Heart left ventricle (tissue), 16 donors: ENCODE results near the gene GPR78. TPM values are rescaled to one million over a fixed set of nuclear protein-coding genes. Genes with fewer than 3 reads are reported as not detected.

Experiments
- ATAC-seq, 4 donors: fragments of 200-7000 bp; cut with Tn5 transposase; one replicate each; pipeline ENCODE4 v1.9.1; 2020 to 2022; ENCODE audit warnings: moderate library complexity in 4 of 4, mild to moderate bottlenecking in 3 of 4, moderate number of reproducible peaks in 1 of 4
- DNase-seq, 5 donors: peaks; one replicate each; pipeline ENCODE4 v3.0.0-alpha.2; 2020
- H3K27ac ChIP-seq, 12 donors: fragments of 200-600 bp; sonication (generic) in 4 of 12; one replicate each; pipeline versions ENCODE4 v1.5.0 to v1.8.0; 2016 to 2022; ENCODE audit warnings: mild to moderate bottlenecking in 2 of 12
- H3K27me3 ChIP-seq, 9 donors: fragments of 200-600 bp; sonication (generic) in 2 of 9; one replicate each; pipeline versions ENCODE4 v1.5.1 to v1.8.0; 2016 to 2022; ENCODE audit warnings: mild to moderate bottlenecking in 3 of 9
- H3K36me3 ChIP-seq, 9 donors: fragments of 200-600 bp; sonication (generic) in 2 of 9; one replicate each; pipeline versions ENCODE4 v1.5.0 to v1.8.0; 2018 to 2022; ENCODE audit warnings: mild to moderate bottlenecking in 2 of 9
- H3K4me1 ChIP-seq, 12 donors: fragments of 200-600 bp; sonication (generic) in 4 of 12; one replicate each; pipeline versions ENCODE4 v1.5.0 to v1.8.0; 2016 to 2022; ENCODE audit warnings: mild to moderate bottlenecking in 3 of 12
- H3K4me3 ChIP-seq, 12 donors: fragments of 200-600 bp; sonication (generic) in 4 of 12; one replicate each; pipeline versions ENCODE4 v1.5.0 to v1.8.0; 2017 to 2022; ENCODE audit warnings: mild to moderate bottlenecking in 9 of 12, moderate library complexity in 4 of 12
- H3K9me3 ChIP-seq, 12 donors: fragments of 200-600 bp; sonication (generic) in 4 of 12; one replicate each; pipeline versions ENCODE4 v1.5.0 to v1.8.0; 2016 to 2022; ENCODE audit warnings: mild to moderate bottlenecking in 1 of 12
- CTCF ChIP-seq, 12 donors: fragments of 200-600 bp; sonication (generic) in 4 of 12; IDR thresholded peaks; one replicate each; pipeline versions ENCODE4 v1.5.0 to v1.8.0; 2018 to 2022; ENCODE audit warnings: antibody characterized with exemption in 12 of 12, mild to moderate bottlenecking in 5 of 12
- POLR2A ChIP-seq, 2 donors: fragments of 450-650 bp; IDR thresholded peaks; one replicate each; pipeline ENCODE4 v1.6.1; 2017; ENCODE audit warnings: antibody characterized with exemption in 2 of 2, mild to moderate bottlenecking in 2 of 2, moderate library complexity in 2 of 2
- WGBS, 4 donors: extraction: QIAGEN DNeasy Blood & Tissue Kit in 2 of 4; methylation state at CpG; one replicate each; pipeline versions ENCODE4 v1.1.5 to v1.1.7; 2013 to 2018; 5-methylcytosine and 5-hydroxymethylcytosine counted together
- intact Hi-C, 10 donors: fragments of 100-400 bp; cut with DNase I; formaldehyde crosslinking; loops; one replicate each; pipeline versions ENCODE4 v1.11.1 to v1.14.2; 2022
- polyA plus RNA-seq, 2 donors: library from polyadenylated mRNA; stranded (reverse); fragments of 200-250 nt; gene quantifications; one replicate each; pipeline ENCODE4 v1.2.3, GENCODE V29; 2013
- total RNA-seq, 9 donors: library from RNA; depleted of rRNA in 2 of 9; stranded (reverse); fragments of >200 nt in 2 of 9; fragmentation: NEBNext Ultra II Directional in 3 of 9; extraction: Animal tissue kit (Norgen Biotek cat#: 25700) in 3 of 9; gene quantifications; one replicate each; pipeline versions ENCODE4 v1.1.0 to v1.2.4, GENCODE V29; 2016 to 2023
- donor health status: ischemic (EF 13 %, LVEDD 7.1; RV severe dilation, severe dysfunction).
- donor health status: healthy with polysubstance abuse.
- donor health status: DM: no; HTN: yes; CAD: no.
- donor health status: DM: no; HTN: no; CAD: no.
- donor health status: ischemic (EF 25% LVEDD 6.9; RV normal size, moderate dysfunction).
- donor health status: ischemic (EF 25% LVEDD 5.7; RV mildly dilated, moderate dysfunction).
- donor health status: healthy.
- donor health status: DM: yes; HTN: yes; CAD: no.
- donor health status: ischemic (EF 35%, LVEDD 5.7; RV mildly dilated, moderate dysfunction).
- donor health status: nonischemic (EF 11% LVEDD 7.7; RV severe dilation, severe dysfunction).
- donor health status: DM: yes; HTN: yes; CAD: no.
- donor health status: PGD.
- donor health status: ischemic (EF 29% LVEDD 5.4; RV normal size, mild dysfunction).
- donor health status: nonischemic (EF 23%, LVEDD 6.1; RV moderate dilation, normal function).

The GPR78 gene
- total and polyA plus RNA-seq, 11 donors: 0.11 TPM; not detected in 10

GRCh38 chr4:8546766-8547107 lies 33.5 kb upstream of the GPR78 start:
- WGBS, 4 donors: 55 to 74% (median 63%) methylated on average over 8 of the region's 8 CpGs
- DNase-seq (peak in 1 of 5 donors; percentile 23), ATAC-seq (no peak)

GRCh38 chr4:8547108-8547911 lies 32.9 kb upstream of the GPR78 start:
- intact Hi-C loops: loop anchor here in 1 of 10 donors (5.0 kb wide), 1 partner anchor 80 kb away; no protein-coding TSS in a partner anchor
- peaks cover 0 to 5% (median 0%) of the 10 kb centered on the region in 9 donors for H3K27me3 ChIP-seq
- WGBS, 4 donors: 61 to 68% (median 65%) methylated on average over 16 of the region's 16 CpGs
- H3K4me1 ChIP-seq: no peaks in the 10 kb centered on the region
- no peak overlapping the region for H3K27ac ChIP-seq
- H3K9me3 ChIP-seq: no peaks in the 10 kb centered on the region
- peak in 1 of 5 donors; percentile 16 for DNase-seq
- no peak overlapping the region for H3K4me3 ChIP-seq
- no peak for TF ChIP-seq POLR2A (IDR thresholded peaks at IDR 0.05)
- TF ChIP-seq CTCF (IDR thresholded peaks at IDR 0.05): peak in 7 of 12 donors; percentile 6 to 33 (median 21)
- ATAC-seq: no peak
- H3K36me3 ChIP-seq: no peaks in the 10 kb centered on the region

More at GRCh38 chr4:8546766-8547107, 33.5 kb upstream of the GPR78 start:
- Histone ChIP-seq H3K4me3 (no peak overlapping the region), H3K27me3 (peaks cover 0 to 5% (median 0%) of the 10 kb centered on the region in 9 donors), H3K36me3 (no peaks in the 10 kb centered on the region), H3K9me3 (no peaks in the 10 kb centered on the region), H3K4me1 (no peaks in the 10 kb centered on the region), H3K27ac (no peak overlapping the region)
- no peak for TF ChIP-seq POLR2A (IDR thresholded peaks at IDR 0.05)
- TF ChIP-seq CTCF (IDR thresholded peaks at IDR 0.05): no peak
- intact Hi-C loops: loop anchor here in 1 of 10 donors (5.0 kb wide), 1 partner anchor 79 kb away; no protein-coding TSS in a partner anchor

- no peak for ATAC-seq
- no peak overlapping the region for H3K4me3 ChIP-seq
Measured at GRCh38 chr4:8547912-8548730, 32.1 kb upstream of the GPR78 start.

More at GRCh38 chr4:8547912-8548730, 32.1 kb upstream of the GPR78 start:
- TF ChIP-seq POLR2A (IDR thresholded peaks at IDR 0.05): no peak
- no peak for TF ChIP-seq CTCF (IDR thresholded peaks at IDR 0.05)
- 82 to 94% (median 88%) methylated on average over 11 to 16 of the region's 16 CpGs for WGBS, 4 donors
- intact Hi-C loops: loop anchor here in 1 of 10 donors (5.0 kb wide), 1 partner anchor 81 kb away; no protein-coding TSS in a partner anchor
- Histone ChIP-seq H3K36me3 (no peaks in the 10 kb centered on the region), H3K4me1 (no peaks in the 10 kb centered on the region), H3K27me3 (peaks cover 0 to 10% (median 0%) of the 10 kb centered on the region in 9 donors), H3K27ac (no peak overlapping the region), H3K9me3 (no peaks in the 10 kb centered on the region)
- no peak for DNase-seq
